Astrocyte (in vitro differentiated cells and primary cell): Measurements from ENCODE around the gene USP20.

ENCODE experiments used
- CTCF ChIP-seq: IDR thresholded peaks from 2 replicates; pipeline ENCODE4 v1.5.1; 2011; ENCODE audit warnings: low read depth, mild to moderate bottlenecking, inconsistent platforms, low read length, moderate library complexity; ENCODE audit not compliant: insufficient read depth
- EZH2 ChIP-seq: IDR thresholded peaks from 2 replicates; pipeline ENCODE4 v1.6.1; 2012; ENCODE audit warnings: mild to moderate bottlenecking, low read length, inconsistent platforms; ENCODE audit not compliant: insufficient read depth

DNA sequence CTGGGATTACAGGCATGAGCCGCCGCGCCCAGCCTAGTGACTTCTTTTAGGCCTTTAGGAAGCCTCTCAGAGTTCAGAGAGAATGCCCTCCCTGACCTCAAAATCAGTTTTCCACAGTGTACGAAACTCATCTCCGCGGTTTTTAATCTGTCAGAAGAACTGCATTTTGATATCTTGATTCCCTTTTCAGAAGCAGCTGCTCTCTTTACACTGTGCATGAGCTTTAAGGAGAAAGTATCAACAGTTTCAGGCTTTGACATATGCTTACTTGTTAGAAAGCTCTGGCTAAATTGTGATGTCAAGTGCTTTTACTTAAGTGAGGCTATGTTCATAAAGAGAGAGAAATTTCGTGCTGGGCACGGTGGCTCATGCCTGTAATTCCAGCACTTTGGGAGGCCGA is 74.6 kb downstream of the USP20 start:
- TF ChIP-seq CTCF (no peak), EZH2 (no peak)
